ENCODE data around the gene PCNX3. TPM values are rescaled to one million over a fixed set of nuclear protein-coding genes. Genes with fewer than 3 reads are reported as not detected.
"Not testable (repeated sequence)": the region's sequence is repeated elsewhere in the genome, so short reads cannot be mapped to it uniquely, and the experiment has no call there.

Gene PCNX3
- total RNA-seq, 1 experiment from 2014 or later, result 20.8 TPM

DNA sequence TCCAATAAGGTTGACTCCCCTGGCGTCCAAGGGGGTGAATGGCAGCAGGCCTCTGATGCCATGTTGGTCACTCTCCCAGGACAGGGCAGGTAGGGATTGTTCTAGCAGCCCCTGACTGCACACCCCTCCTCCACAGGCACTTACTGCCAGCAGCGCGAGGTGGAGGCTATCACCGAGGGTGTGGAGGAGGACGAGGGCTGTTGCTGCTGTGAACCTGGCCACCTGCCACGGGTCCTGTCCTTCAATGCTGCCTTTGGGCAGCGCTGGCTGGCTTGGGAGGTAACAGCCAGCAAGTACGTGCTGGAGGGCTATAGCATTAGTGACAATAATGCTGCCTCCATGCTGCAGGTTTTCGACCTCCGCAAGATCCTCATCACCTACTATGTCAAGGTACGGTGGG is 14.6 kb downstream of the PCNX3 start:
- in situ Hi-C loops (cut with HindIII; ENCODE audit: low pct_unique_long_range_greater_than_20kb, low sequenced_read_pairs), result no loop called here
- no peak for DNase-seq (ENCODE audit: low read depth)

DNA sequence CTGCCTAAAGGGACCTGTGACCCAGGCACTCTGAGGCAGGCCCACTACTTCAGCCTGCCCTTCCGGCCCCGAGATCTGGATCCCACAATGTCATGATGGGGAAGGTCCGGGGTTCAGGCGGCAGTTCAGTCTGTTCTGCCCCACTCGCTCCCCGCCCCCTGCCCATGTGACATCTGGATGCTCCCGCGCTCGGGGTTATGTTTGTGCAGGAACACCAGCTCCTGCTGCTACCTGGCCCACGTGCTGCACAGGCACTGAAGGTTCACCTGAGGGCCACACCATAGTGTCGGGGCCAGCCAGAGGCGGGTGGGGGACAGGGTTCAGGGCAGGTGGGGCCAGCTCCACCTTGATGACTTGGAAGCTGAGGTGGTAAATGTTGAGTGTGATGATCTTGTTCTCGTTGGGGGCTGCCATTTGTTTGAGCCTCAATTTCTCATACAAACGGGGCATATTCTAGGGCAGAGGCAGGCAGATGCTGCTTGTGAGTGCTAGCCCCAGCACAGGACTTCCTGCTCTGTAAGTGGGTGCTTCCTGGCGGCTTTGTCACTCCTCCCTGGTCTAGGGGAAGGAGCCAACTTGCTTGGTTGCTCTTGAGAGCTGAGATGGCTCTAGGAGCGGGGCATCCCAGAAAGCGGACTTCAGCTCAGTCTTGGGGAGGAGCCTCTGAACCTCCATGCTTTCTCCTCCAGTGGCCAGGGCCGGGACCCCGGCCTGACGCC is 18.0 kb downstream of the PCNX3 start:
- in situ Hi-C loops (cut with HindIII; ENCODE audit: low pct_unique_long_range_greater_than_20kb, low sequenced_read_pairs), result no loop called here
- no peak for DNase-seq (ENCODE audit: low read depth)

- no peak for DNase-seq (ENCODE audit: low read depth)
- in situ Hi-C loops (cut with HindIII; ENCODE audit: low pct_unique_long_range_greater_than_20kb, low sequenced_read_pairs), result no loop called here
These were observed 18.5 kb downstream of the PCNX3 start for GRCh38 chr11:65634109-65634436.

- DNase-seq (ENCODE audit: low read depth), result no peak
- in situ Hi-C loops (cut with HindIII; ENCODE audit: low pct_unique_long_range_greater_than_20kb, low sequenced_read_pairs), result no loop called here
These were observed 18.9 kb downstream of the PCNX3 start for GRCh38 chr11:65634440-65634839.

- DNase-seq (ENCODE audit: low read depth), result no peak
- in situ Hi-C loops (cut with HindIII; ENCODE audit: low pct_unique_long_range_greater_than_20kb, low sequenced_read_pairs), result no loop called here
These were observed 19.5 kb downstream of the PCNX3 start for GRCh38 chr11:65634905-65635731.

DNA sequence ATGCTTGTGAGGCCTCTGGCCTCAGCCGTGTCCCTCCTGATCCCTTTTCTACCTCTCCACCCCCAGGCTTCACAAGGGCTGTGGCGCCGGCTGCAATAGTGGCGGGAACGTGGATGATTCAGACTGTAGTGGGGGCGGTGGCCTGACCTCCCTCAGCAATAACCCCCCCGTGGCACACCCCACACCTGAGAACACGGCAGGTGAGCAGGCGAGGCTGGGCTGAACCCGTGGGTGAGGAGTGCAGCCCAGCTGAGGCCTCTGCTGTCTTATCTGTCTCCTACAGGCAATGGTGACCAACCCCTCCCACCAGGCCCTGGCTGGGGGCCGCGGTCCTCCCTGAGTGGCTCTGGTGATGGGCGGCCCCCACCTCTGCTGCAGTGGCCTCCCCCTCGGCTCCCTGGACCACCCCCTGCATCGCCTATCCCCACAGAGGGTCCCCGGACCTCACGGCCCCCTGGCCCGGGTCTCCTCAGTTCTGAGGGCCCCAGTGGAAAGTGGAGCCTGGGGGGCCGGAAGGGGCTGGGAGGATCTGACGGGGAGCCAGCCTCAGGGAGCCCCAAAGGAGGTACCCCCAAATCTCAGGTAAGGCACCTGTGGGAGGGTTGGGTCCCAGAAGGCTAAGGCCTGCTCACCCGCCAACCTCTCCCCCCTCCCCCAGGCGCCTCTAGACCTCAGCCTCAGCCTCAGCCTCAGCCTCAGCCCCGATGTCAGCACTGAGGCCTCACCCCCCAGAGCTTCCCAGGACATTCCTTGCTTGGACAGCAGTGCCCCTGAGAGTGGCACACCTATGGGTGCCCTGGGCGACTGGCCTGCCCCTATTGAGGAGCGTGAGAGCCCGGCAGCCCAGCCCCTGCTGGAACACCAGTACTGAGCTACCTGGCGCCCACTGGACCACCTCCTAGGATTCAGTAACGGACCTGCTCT is 20.8 kb downstream of the PCNX3 start:
- no peak for DNase-seq (ENCODE audit: low read depth)

GRCh38 chr11:65637032-65637557 is 21.5 kb downstream of the PCNX3 start:
- no peak for DNase-seq (ENCODE audit: low read depth)
- in situ Hi-C loops (cut with HindIII; ENCODE audit: low pct_unique_long_range_greater_than_20kb, low sequenced_read_pairs), result no loop called here

More for the DNA sequence above, 20.8 kb downstream of the PCNX3 start:
- in situ Hi-C loops (cut with HindIII; ENCODE audit: low pct_unique_long_range_greater_than_20kb, low sequenced_read_pairs), result no loop called here

GRCh38 chr11:65637794-65638419 is 22.3 kb downstream of the PCNX3 start, which contains the start of gene SIPA1:
SIPA1 (plus strand) TSS chr11:65638101; CDS start chr11:65640922, 2,821 bp downstream.
- peak; percentile 70 for DNase-seq (ENCODE audit: low read depth)
- in situ Hi-C loops (cut with HindIII; ENCODE audit: low pct_unique_long_range_greater_than_20kb, low sequenced_read_pairs), result no loop called here

DNA sequence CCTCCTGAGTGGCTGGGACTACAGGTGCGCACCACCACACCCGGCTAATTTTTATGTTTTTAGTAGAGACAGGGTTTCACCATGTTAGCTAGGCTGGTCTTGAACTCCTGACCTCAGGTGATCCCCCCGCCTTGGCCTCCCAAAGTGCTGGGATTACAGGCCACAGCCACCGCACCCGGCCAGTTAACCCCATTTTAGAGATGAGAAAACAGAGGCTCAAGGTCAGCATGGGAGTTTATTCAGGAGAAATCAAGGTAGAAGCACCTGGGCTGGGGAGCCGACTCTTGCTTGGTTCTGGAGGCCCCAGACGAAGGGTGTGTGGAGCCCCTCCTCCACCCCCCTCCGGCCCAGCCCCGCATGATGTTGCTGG is 23.6 kb downstream of the PCNX3 start:
- DNase-seq (ENCODE audit: low read depth); in situ Hi-C loops (cut with HindIII; ENCODE audit: low pct_unique_long_range_greater_than_20kb, low sequenced_read_pairs): not testable (repeated sequence)

DNA sequence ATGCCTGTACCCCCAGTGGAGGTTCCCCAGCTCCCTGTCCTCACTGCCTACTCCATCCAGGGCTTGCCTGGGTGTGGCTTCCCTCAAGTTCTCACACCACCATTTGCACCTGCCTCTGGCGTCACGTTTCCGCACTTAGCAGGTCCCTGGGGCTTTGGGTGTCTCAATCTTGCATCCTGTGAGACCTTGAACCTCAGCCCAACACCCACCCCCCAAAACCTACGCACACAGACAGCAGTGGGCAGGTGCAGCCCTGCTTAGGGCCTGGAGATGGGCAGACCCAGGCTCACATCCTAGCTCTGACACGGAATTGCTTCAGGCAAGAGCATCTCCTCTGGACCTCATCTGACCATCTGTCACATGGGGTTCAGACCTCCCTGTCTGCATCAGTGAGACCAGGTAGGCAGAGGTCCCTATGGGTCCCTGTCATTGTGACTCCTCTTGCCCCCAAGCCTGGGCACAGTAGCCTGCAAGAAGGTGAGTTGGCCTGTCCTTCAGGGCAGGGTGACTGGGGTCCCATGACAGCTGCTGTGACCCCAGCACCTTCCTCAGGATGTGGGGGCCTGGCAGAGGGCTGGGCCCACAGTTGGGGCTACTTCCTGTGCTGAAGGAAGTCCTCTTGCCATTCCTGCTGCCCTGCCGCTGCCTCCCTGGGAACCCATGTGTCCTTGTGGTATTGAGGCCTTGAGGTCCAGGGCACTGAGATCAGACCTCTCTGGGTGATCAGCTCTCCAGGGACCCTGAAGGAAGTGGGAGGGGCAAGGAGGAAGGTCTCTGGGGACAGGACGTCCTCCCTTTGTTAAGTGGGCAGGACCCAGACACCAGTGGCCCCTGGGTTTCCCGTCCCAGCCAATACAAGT is 24.3 kb downstream of the PCNX3 start:
- no peak for DNase-seq (ENCODE audit: low read depth)
- in situ Hi-C loops (cut with HindIII; ENCODE audit: low pct_unique_long_range_greater_than_20kb, low sequenced_read_pairs), result no loop called here

DNA sequence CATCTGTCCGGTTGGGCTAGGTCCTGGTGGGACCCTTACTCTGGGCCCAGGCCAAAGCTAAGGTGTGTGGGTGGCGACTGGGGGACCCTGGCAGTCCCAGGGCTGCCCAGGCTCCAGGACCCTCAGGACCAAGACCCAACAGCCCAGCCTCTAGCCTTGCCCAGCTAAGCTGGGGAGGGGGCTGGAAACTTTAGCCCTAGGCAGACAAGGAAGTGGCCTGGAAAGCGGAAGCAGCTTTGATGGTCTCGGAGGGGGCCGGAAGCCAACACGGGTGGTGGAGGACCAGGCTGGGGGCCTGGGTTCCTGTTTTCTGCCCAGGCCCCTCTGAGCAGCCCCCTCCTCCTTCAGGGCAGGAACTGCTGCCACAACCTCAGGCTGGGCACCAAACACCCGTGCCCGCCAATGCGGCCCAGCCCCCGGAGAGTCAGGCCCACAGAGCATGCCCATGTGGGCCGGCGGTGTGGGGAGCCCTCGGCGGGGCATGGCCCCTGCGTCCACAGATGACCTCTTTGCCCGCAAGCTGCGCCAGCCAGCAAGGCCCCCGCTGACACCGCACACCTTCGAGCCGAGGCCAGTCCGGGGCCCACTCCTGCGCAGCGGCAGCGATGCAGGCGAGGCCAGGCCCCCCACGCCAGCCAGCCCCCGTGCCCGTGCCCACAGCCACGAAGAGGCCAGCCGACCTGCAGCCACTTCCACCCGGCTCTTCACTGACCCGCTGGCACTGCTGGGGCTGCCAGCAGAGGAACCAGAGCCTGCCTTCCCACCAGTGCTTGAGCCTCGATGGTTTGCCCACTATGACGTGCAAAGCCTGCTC is 25.1 kb downstream of the PCNX3 start:
- in situ Hi-C loops (cut with HindIII; ENCODE audit: low pct_unique_long_range_greater_than_20kb, low sequenced_read_pairs), result no loop called here
- DNase-seq (ENCODE audit: low read depth), result no peak

DNA sequence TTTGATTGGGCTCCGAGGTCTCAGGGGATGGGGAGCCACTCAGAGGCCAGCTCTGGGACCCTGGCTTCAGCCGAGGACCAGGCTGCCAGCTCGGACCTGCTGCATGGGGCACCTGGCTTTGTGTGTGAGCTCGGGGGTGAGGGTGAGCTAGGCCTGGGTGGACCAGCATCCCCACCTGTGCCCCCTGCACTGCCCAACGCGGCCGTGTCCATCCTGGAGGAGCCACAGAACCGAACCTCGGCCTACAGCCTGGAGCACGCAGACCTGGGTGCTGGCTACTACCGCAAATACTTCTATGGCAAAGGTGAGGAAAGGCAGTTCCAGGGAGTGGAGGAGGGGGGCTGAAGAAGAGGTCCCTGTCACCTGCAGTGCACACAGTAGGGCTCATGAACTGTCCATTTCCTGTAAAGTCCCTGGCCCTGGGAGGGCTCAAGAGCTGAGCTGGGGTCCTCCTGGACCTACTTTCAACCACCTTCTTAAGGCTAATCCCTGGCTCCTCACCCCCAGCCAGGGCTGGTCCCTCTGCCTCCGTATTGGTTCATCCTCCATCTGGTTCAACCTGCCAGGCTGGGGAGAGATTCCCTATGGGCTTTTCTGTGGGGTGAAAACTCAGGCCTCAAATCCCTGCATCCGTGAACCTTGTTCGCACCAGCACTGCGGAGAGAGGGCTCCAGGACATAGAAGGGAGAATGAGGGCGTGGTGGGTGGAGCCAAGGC is 25.9 kb downstream of the PCNX3 start:
- in situ Hi-C loops (cut with HindIII; ENCODE audit: low pct_unique_long_range_greater_than_20kb, low sequenced_read_pairs), result no loop called here
- no peak for DNase-seq (ENCODE audit: low read depth)

- in situ Hi-C loops (cut with HindIII; ENCODE audit: low pct_unique_long_range_greater_than_20kb, low sequenced_read_pairs), result no loop called here
- no peak for DNase-seq (ENCODE audit: low read depth)
These were observed 26.6 kb downstream of the PCNX3 start for GRCh38 chr11:65642014-65642671.

DNA sequence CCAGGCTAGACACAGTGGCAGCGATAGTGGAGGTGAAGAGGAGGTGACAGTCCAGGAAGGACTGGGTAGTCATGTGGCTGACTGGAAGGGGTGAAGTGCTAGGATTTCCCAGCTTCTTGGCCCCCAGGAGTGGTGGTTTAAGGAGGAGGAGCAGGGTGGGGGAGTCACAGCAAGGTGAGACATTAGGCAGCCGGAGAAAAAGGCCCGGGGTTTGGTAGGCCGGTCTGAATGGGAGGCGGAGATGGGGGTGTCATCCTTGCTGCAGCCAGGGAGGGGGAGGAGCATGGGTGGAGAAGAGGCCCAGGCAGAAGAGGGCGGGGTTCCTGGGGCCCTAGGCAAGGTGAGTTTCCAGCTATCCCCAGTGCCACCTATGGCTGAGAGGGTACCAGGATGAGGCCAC is 28.4 kb downstream of the PCNX3 start:
- DNase-seq (ENCODE audit: low read depth), result peak; percentile 63
- in situ Hi-C loops (cut with HindIII; ENCODE audit: low pct_unique_long_range_greater_than_20kb, low sequenced_read_pairs), result no loop called here

DNA sequence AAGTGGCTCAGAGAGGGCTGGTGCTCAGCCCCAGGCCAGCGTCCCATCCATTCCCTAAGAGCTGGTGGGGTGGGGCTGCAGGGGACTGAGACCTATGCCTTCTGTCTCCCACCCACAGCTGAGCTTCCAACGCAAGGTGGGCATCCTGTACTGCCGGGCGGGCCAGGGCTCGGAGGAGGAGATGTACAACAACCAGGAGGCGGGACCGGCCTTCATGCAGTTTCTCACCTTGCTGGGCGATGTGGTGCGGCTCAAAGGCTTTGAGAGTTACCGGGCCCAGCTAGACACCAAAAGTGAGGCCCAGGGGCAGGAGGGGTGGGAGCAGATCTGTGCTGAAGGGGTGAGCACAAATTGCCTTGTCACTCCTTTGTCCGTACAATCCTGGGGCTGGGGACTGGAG is 29.3 kb downstream of the PCNX3 start:
- no peak for DNase-seq (ENCODE audit: low read depth)
- in situ Hi-C loops (cut with HindIII; ENCODE audit: low pct_unique_long_range_greater_than_20kb, low sequenced_read_pairs), result no loop called here
